ENCODE data around the gene PRKCA.

Gene PRKCA

DNA sequence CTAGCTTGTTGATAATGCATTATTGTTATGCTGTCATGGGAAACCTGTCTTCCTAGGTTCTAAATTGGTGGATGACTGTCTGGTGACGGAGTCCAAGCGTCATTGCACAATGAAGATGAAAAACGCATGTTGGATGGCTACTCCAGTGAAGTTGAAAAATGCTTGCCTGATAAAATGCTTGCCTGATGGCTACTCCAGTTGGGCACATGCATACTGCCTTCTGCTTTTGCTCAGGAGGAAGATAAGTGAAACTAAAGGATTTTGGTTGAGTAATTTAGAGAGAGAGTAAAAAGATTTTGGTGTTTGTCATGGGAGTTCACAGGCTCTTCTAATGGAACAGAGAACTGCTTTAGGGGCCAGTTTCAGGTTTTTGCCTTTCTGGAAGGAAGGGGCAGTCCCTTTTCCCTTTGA, 118.6 kb downstream of the PRKCA start:
- DNase-seq = no peak

GRCh38 chr17:66422186-66422585, 119.8 kb downstream of the PRKCA start:
- DNase-seq = no peak

DNA sequence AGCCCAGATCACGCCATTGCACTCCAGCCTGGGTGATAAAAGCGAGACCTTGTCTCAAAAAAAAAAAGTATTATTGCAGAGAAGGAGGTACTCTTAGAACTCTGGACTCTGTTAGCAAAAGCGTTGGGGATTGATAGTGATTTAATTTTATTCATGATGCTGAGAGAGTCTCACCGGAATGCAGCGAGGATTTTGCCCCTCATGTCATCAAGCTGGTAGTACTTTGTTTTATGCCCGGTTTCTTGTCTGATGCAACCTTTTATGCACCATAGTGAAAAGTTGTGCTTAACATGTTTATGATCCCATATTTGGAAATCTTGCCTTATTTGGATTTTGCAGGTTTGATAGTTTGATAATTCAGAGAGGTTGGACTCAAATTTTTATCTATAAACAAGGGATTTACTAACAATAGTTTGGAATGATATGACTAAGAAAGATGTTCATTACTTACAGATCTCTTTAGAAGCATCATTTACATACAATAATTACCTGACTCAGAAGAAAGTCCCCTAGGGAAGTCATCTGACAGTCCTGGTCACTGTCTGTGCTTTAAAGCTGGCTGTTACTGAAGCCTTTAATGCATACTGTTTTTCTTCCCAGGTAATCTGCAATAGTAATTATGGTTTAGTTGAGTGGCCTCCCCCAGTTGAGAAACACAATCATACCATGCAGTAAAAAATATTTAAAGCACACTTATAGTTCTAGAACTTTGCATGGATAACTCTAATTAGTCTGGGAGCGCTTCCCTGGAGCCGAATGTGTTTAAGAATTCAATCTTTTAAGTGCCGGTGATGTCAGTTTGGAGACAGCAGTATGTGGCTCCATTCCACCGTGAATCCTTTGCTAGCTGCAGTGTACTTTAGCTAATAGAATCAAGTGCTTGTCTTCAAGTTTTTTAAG, 120.9 kb downstream of the PRKCA start:
- DNase-seq = no peak

- DNase-seq = no peak
Measured at GRCh38 chr17:66425756-66426396, 123.5 kb downstream of the PRKCA start.

- DNase-seq = peak; percentile 69
Measured at GRCh38 chr17:66426397-66427033, 124.1 kb downstream of the PRKCA start.

DNA sequence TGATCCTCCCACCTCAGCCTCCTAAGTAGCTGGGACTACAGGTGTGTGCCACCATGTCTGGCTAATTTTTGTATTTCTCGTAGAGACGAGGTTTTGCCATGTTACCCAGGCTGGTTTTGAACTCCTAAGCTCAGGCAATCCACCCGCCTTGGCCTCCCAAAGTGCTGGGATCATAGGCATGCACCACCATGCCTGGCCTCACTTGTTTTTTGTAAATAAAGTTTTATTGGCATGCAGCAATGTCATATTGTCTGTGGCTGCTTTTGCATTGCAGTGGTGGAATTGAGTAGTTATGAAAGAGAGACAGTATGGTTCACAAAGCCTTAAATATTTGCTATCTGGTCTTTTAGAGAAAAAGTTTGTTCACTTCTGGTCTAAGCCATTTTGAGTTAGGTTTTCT, 124.7 kb downstream of the PRKCA start:
- no peak for DNase-seq

DNA sequence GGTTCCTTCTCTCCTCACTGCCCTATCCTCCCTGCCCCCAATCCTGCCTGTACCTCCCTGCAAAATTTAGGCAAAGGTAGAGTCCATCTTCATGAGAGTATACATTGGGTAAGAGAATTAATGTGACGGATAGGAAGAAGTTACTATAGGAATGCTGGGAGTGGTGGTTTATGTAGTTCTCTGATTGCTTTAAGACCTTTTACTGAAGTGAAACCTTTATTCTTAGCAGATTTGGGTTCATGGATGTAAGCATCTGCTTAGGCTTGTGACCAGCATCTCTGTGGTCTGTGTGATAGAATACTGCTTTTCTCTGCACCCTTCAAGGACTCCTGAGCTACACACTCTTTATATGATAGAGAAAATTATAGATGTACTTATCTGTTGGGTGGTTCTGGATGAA, 127.3 kb downstream of the PRKCA start:
- no peak for DNase-seq

- DNase-seq = no peak
Measured at GRCh38 chr17:66430846-66431795, 128.7 kb downstream of the PRKCA start.

DNA sequence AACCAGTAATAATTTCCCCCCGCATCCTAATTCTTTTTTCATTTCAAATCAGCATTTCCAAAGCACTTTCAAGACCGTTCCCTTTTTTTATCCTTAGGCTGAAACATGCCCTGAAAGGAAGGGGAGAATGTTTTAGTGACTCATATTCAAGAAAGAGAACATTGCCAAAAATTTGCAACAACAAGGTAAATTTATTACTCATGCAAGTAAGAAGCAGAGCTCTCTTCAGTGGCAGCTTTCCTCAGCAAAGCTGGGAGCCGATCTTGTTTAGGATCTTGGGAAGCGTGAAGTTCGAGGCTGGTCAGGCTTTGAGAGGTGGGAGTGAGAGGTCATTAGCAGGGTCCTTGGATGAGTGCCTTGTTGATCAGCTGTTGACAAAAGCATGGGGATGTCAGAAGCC, 129.5 kb downstream of the PRKCA start:
- DNase-seq = no peak

DNA sequence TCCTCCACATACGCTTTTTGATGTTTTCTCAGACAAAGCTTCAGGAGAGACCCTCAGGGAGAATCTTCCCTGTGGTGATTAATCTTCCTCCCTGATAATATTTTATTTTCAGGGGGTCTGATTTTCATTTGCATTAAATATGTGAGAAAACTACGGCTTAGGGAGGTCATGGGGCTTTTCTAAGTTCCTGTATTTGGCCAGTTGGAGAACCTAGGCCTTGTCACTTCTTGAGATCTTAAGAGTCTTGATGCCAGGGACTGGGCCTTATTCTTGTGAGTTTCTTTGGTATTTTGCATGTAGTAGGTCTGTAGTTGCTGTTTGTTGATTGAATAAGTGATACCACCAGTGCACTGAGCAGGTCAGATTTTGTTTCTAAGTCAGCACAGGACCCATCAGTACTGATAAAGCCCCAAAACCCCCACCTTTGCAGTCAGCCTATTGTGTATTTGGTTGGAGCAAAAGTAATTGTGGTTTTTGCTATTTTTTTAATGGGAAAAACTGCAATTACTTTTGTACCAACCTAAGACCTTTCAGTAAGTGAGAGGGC, 130.1 kb downstream of the PRKCA start:
- no peak for DNase-seq

DNA sequence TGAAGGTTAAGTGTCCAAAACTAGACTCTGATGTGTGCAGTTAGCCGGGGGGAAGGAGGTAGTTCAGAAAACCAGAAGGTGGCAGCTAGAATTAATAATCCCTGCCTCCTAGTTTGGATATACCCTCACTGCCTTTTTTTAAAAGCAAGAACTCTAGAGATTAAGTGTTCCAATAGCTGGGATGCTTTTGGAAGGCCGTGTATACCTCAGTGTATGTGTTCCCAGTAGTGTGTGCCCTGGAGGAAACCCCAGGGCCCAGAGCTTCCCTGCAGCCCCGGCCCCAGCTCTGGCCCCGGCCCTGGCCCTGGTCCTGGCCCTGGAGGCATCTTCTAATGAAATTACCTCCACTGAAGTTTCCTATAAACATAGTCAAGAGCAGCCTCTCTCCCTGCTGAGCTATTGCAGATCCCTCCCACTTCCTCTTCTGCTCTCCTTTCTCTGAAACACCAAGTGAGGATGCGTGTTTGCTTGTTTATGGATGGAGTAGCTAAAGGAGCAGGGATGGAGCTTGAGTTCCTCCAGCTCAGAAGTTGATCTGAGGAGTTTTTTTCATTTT, 130.7 kb downstream of the PRKCA start:
- no peak for DNase-seq

DNA sequence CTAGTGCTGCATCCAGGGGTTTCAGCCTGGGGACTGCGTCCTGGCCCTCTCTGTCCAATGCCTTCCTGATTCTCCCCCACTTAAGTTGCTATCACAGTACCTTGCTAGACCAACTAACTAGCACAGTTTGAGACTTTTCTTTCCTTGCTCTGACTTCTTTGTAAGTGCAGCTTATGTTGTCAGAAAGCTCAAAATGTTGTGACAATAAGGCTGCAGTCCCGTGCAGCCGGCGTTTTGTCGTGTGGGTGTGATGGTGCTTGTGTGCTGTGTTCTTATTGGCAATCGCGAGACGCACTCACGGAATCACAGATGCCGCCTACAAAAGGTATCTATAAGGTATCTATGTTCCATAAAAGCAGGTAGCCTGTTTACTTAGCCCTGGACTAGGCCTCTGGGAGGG, 132.8 kb downstream of the PRKCA start:
- no peak for DNase-seq

DNA sequence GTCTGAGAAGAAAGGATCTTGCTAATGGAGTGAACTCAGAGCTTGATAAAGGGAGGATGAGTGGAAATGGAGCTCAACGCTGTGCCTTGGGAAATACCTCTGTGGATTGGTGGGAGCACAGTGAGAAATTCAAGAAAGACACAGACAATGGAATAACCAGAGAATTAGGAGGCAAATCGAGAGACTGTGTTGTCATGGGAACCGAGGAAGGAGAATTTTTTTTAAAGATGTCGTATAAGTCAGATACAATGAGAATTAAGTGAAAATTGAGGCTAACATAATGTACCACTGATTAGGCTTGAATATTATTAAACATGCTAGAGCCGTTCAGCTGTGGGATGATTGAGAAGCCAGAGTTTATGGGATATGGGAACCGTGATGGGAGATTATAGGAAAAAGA, 134.2 kb downstream of the PRKCA start:
- no peak for DNase-seq

GRCh38 chr17:66437476-66438026, 135.1 kb downstream of the PRKCA start:
- DNase-seq = no peak

DNA sequence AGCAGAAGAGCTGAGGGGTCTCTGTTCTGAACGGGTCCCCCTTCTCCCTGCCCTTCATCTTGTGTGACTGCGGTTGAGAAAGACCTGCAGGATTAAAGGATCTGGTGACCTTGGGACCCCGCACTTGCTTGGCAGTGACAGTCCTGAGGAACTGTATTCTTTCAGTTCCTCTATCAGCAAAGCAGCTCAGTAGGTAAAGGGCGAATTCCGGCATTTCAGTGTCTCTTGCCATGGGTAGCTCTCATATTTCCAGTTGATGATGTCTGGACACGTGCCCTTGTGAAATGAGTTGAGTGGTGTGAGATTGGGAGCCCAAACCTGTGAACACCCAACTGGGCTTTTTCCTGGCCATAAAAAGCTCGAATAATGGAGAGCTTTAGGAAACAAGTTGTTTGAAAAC, 135.7 kb downstream of the PRKCA start:
- no peak for DNase-seq

GRCh38 chr17:66441101-66441661, 138.8 kb downstream of the PRKCA start:
- DNase-seq = no peak

GRCh38 chr17:66443166-66443565, 140.8 kb downstream of the PRKCA start:
- DNase-seq = no peak

DNA sequence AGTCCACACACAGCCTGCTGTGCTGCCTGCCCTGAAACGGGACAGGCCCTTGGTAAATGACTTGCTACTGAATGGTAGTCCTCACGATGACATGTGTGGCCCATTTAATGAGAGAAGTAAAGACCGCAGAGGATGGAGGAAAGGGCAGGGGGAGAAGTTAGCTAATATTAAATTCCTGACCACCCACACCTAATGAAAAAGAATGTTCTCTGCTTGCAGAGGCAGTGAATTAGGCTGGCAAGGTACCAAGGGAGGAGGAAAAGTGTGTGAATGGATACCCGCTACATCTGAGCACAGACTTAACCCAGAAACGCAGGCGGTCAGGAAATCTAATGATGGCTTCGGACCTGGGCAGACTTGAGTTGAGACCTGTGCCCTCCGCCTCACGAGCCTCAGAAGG, 141.2 kb downstream of the PRKCA start:
- no peak for DNase-seq

GRCh38 chr17:66444031-66444430, 141.6 kb downstream of the PRKCA start:
- DNase-seq = no peak

GRCh38 chr17:66445229-66445628, 142.8 kb downstream of the PRKCA start:
- DNase-seq = no peak

- DNase-seq = no peak
Measured at GRCh38 chr17:66446419-66446818, 144.0 kb downstream of the PRKCA start.
